Esophagus (tissue), 2 donors: ENCODE results near the gene GLIS1. TPM values are rescaled to one million over a fixed set of nuclear protein-coding genes. Genes with fewer than 3 reads are reported as not detected.

Experiments used
- H3K27ac ChIP-seq, 2 donors: one replicate each; pipeline ENCODE4 v1.5.1; 2013; ENCODE audit warnings: low read depth in 2 of 2, mild to moderate bottlenecking in 2 of 2, inconsistent platforms in 1 of 2, low read length in 1 of 2, moderate library complexity in 1 of 2
- H3K27me3 ChIP-seq, 2 donors: one replicate each; pipeline ENCODE4 v1.6.1; 2013; ENCODE audit warnings: low read length in 2 of 2, control low read depth in 1 of 2, mild to moderate bottlenecking in 1 of 2; ENCODE audit not compliant: insufficient read depth in 2 of 2, control insufficient read depth in 1 of 2
- H3K36me3 ChIP-seq, 2 donors: one replicate each; pipeline ENCODE4 v1.6.1; 2013; ENCODE audit warnings: low read length in 1 of 2; ENCODE audit not compliant: control insufficient read depth in 2 of 2, insufficient read depth in 2 of 2
- H3K4me1 ChIP-seq, 2 donors: one replicate each; pipeline ENCODE4 v1.6.1; 2013; ENCODE audit warnings: low read length in 1 of 2; ENCODE audit not compliant: control insufficient read depth in 2 of 2, insufficient read depth in 2 of 2
- H3K4me3 ChIP-seq, 2 donors: one replicate each; pipeline ENCODE4 v1.5.1; 2013; ENCODE audit warnings: low read length in 2 of 2, mild to moderate bottlenecking in 2 of 2, low read depth in 1 of 2, moderate library complexity in 1 of 2
- H3K9me3 ChIP-seq, 2 donors: one replicate each; pipeline ENCODE4 v1.6.1; 2013; ENCODE audit warnings: mild to moderate bottlenecking in 2 of 2, low read depth in 1 of 2, low read length in 1 of 2, moderate library complexity in 1 of 2; ENCODE audit not compliant: control insufficient read depth in 2 of 2, insufficient read depth in 1 of 2
- WGBS, 2 donors: extraction: QIAGEN DNeasy Blood & Tissue Kit; methylation state at CpG; one replicate each; pipeline ENCODE4 v1.1.7; 2013; 5-methylcytosine and 5-hydroxymethylcytosine counted together
- polyA plus RNA-seq, 2 donors: library from polyadenylated mRNA; stranded (reverse); fragments of 200-250 nt; gene quantifications; one replicate each; pipeline ENCODE4 v1.2.3, GENCODE V29; 2013
- donor health status: healthy with polysubstance abuse.
- donor health status: Bipolar disorder and iron deficiency.

GLIS1 gene
- polyA plus RNA-seq, 2 donors, result 0.18 TPM

DNA sequence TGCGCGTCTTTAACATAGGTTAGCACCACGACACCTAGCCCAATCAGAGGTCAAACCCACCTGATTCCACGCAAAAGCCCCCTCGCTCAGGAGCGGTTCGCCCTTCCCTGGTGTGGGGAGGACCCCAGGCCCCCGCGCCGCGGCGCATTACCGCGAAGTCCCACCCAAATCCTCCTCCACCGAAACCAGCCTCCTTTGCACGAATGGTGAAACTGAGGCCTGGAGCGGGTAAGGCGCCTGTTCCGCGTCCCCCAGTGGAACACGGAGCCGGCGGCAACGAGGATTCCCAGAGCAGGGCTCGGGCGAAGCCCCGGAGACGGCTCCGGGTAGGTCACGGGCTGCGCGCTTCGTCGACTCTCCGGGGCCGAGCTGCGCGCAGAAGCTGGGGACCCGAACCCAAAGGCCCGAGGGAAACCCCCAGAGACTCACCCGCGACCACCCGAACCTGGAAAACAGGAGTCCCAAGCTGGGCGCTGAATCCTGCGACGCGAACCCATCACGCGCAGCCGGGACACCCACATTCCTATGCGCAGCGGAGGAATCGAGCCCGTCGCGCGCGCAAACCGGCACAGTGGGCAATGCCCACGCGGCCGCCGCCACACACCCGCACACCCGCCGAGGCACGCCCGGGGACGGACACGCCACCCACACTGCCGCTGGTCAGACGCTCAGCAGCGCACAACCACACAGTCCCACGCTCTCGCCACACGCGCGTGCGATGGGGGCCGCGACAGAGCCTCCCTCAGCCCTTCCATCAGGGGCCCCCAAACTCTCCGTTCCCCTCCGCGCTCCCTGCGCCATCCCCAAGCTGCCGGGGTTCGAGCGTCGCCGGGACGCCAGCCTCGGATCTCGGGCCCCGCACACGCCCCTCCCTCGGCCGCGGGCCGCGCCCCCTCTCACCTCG lies 507 bp downstream of the GLIS1 start:
- H3K27me3 ChIP-seq, result peaks cover 6 to 22% of the 10 kb centered on the region in 2 donors
- WGBS, 2 donors, result 2 to 3% methylated on average over 92 to 101 of the region's 101 CpGs
- no peaks in the 10 kb centered on the region for H3K9me3 ChIP-seq
- H3K4me1 ChIP-seq, result peaks cover 4 to 10% of the 10 kb centered on the region in 2 donors
- peak overlapping the region; percentile 55 to 63 for H3K4me3 ChIP-seq
- H3K27ac ChIP-seq, result no peak overlapping the region
- no peaks in the 10 kb centered on the region for H3K36me3 ChIP-seq

DNA sequence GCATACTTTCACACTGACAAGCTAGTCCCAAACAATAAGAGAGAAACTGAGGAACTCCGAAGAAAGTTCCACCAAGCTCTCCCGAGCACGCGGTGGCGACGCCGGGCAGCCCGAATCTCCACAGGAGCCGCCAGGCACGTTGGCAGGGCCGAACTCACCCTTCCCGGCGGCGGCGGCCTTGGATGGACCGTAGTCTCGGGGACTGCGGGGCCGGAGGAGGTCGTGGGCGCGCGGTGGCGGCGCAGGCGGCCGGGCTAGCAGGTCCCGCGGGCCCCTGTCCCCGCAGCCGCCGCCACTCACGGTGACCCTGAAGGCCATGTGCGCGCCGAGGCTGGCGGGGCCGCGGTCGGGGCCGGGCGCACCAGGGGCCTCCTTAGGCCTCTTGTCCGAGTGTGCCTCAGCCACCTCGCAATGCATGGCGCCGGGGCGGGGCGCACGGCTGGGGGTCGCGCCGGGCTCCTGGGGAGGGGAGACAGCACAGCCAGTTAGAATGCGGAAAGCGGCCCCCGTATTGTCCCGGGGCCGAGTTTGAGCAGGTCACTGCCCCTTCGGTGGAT lies 1.2 kb downstream of the GLIS1 start:
- Histone ChIP-seq H3K27me3 (peaks cover 6 to 16% of the 10 kb centered on the region in 2 donors), H3K27ac (no peak overlapping the region), H3K9me3 (no peaks in the 10 kb centered on the region), H3K4me3 (peak overlapping the region in 1 of 2 donors; percentile 63), H3K36me3 (no peaks in the 10 kb centered on the region), H3K4me1 (peaks cover 4 to 10% of the 10 kb centered on the region in 2 donors)
- WGBS, 2 donors, result 7 to 8% methylated on average over 45 to 58 of the region's 58 CpGs

DNA sequence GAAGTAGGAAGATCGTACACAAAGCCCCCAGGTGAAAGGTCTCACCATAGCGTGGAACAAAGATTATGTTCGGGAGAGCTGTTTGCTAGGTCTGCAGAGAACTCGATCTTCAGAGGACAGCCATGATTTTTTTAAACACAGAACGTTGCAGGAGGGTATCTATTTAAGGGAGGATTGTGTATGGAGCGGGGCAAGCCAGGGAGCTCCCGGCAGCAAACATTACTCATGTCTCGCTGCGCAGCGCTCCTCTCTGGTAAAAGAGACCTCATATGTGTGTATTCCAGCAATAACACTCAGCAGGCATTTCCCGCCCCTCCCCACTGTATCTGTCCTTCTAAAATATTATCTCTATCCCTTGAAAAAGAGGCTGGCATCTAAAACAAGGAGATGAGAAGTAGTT lies 2.7 kb downstream of the GLIS1 start:
- Histone ChIP-seq H3K27ac (no peak overlapping the region), H3K4me3 (no peak overlapping the region), H3K9me3 (no peaks in the 10 kb centered on the region), H3K36me3 (no peaks in the 10 kb centered on the region), H3K4me1 (peaks cover 4 to 10% of the 10 kb centered on the region in 2 donors), H3K27me3 (peaks cover 6 to 16% of the 10 kb centered on the region in 2 donors)
- WGBS, 2 donors, result 81 to 85% methylated on average over 11 of the region's 11 CpGs

DNA sequence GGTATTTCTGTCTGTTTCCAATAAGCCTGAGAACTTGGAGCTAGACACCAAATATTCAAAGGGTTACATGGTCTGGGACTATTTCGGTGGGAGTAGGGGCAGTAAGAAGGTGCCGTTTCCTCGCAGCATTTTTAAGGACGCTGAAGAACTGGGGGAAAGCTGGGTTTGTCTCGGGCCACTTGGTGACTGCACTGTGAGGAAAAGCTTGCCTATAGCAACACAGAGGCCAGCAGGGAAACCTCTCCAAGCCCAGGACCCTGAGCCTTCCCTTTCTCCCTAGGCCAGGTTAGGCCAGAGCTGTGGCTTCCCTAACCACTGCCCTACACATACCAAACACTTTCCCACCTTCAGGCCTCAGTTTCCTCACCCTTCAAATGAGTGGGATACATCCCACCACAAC lies 3.3 kb downstream of the GLIS1 start:
- 90 to 94% methylated on average over 5 of the region's 5 CpGs for WGBS, 2 donors
- no peak overlapping the region for H3K4me3 ChIP-seq
- H3K4me1 ChIP-seq, result peaks cover 4 to 10% of the 10 kb centered on the region in 2 donors
- H3K27ac ChIP-seq, result no peak overlapping the region
- H3K27me3 ChIP-seq, result peaks cover 6 to 16% of the 10 kb centered on the region in 2 donors
- no peaks in the 10 kb centered on the region for H3K9me3 ChIP-seq
- H3K36me3 ChIP-seq, result no peaks in the 10 kb centered on the region

DNA sequence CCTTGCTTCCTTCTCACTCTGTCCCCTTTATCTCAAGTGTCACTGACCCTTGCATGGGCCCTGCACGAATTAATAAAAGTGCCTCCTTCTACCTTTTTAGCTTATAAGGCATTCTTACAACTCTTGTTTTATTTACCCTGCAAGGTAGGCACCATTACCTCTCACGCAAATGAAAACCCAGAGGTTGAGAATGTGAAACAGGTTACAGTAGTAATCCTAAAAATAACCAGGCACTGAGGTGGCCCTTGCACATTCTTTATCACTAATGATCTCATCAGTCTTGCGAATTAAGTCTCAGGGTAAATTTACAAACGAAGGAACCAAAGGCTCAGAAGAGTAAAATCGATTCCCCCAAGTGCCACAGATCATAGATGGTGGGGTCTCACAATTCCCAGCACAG lies 3.7 kb downstream of the GLIS1 start:
- H3K4me1 ChIP-seq, result peaks cover 4 to 10% of the 10 kb centered on the region in 2 donors
- WGBS, 2 donors, result 77 to 82% methylated on average over 5 of the region's 5 CpGs
- no peaks in the 10 kb centered on the region for H3K9me3 ChIP-seq
- H3K4me3 ChIP-seq, result no peak overlapping the region
- H3K36me3 ChIP-seq, result no peaks in the 10 kb centered on the region
- H3K27ac ChIP-seq, result peak overlapping the region in 1 of 2 donors; percentile 26
- H3K27me3 ChIP-seq, result peaks cover 6 to 16% of the 10 kb centered on the region in 2 donors

DNA sequence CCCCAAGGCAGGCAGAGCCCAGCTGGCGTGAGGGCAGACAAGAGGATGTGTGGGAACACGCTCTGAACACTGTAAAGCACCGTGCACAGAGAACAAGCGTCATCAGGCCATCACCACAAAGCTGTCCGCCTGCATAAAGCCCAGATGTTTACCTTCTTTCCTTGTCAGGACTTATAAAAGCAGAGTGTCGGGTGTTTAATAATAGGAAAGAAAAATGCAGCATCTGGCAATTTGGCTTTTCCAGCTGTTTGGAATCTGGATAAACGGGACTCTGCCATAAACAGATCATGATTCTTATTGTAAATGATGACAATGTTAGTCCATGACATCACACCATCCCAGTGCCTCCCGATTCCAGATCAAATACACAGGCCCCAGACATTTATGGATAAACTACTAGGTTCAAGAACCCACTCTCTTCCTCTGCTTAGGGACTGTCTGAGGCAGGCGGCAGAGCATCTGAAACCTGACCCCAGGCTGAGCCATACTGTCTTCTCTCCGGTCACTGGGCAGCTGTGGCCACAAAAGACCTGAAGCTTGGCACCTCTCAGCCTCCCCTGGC lies 4.2 kb downstream of the GLIS1 start:
- Histone ChIP-seq H3K27ac (peak overlapping the region in 1 of 2 donors; percentile 26), H3K27me3 (peaks cover 6 to 16% of the 10 kb centered on the region in 2 donors)
- WGBS, 2 donors, result 48 to 58% methylated on average over 10 of the region's 10 CpGs

DNA sequence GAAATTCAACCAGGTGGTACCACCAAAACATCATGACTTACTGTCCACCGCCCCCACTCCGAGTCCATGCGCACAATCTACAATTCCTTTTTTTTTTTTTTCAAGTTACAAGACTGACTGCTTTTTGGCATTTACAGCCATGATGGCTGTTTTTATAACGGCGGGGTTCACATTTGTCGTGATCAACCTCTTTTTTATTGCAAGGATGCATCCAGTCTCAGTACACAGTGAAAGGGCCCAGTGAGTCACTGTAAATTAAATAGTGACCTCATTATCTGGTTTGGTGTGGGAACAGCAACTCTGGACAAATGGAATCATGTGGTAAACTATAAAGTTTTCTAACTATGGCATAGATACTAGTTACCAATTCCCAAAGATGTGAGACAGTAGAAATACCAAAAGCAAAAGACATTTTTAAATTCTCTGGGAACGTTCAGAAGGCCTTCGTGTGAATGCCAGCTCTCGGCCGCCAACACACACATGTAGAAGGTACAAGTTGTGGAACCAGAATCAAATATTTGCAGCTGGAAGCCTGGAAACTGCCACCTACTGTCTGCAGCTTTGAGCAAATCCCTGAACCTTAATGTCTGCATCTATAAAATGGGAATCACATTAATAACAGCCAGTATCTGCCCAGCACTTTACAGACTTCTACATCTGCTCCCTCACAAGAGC lies 4.9 kb downstream of the GLIS1 start:
- 81 to 87% methylated on average over 10 of the region's 10 CpGs for WGBS, 2 donors
- Histone ChIP-seq H3K27ac (no peak overlapping the region), H3K36me3 (no peaks in the 10 kb centered on the region), H3K27me3 (peaks cover 6 to 16% of the 10 kb centered on the region in 2 donors), H3K4me3 (no peak overlapping the region), H3K4me1 (peaks cover 4 to 10% of the 10 kb centered on the region in 2 donors), H3K9me3 (no peaks in the 10 kb centered on the region)

More for the DNA sequence above, 4.2 kb downstream of the GLIS1 start:
- Histone ChIP-seq H3K36me3 (no peaks in the 10 kb centered on the region), H3K9me3 (no peaks in the 10 kb centered on the region), H3K4me1 (peaks cover 4 to 10% of the 10 kb centered on the region in 2 donors), H3K4me3 (no peak overlapping the region)

DNA sequence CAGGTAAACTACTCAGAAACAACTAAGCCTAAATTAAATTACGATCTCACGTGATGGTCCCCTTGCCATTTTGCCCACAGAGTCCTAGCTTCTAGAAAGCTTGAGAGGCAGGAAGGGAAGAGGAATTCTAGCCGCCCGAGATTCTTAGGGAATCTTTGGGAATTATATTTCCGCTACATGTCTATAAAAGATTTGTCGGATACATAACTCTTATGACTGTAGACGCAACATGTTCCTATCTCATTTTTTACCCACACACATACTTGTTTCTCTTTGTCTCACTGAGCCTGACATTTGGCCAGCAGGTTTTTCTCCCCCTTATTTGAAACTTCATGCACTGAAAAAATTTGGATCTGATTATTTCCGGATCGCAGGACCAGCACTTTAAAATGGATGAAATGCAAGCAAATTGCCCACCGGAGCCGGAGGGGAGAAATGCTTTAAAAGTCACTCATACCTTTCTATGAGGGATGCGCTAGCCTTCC lies 5.5 kb downstream of the GLIS1 start:
- no peak overlapping the region for H3K4me3 ChIP-seq
- H3K36me3 ChIP-seq, result no peaks in the 10 kb centered on the region
- H3K4me1 ChIP-seq, result peaks cover 4 to 7% of the 10 kb centered on the region in 2 donors
- WGBS, 2 donors, result 90 to 91% methylated on average over 12 of the region's 12 CpGs
- peaks cover 5 to 12% of the 10 kb centered on the region in 2 donors for H3K27me3 ChIP-seq
- no peak overlapping the region for H3K27ac ChIP-seq
- no peaks in the 10 kb centered on the region for H3K9me3 ChIP-seq

DNA sequence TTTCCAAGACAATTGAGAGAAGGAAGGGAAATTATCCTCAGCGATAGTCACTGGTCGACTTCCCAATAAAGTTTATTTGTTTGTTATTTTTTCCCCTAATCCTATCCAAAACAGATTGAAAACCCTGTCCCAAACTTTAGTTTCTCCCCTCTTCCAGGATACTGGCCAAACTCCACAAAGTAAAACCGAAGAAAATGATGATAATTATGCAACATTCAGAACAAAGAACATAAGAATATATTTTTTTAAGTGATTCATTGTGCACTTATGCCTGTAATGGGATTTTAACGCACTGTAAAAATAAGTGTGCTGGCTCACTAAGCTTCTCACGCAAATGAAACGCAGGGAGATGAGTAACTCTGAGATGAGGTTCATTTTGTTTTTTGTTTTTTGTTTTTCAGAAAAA lies 6.0 kb downstream of the GLIS1 start:
- peaks cover 1 to 4% of the 10 kb centered on the region in 2 donors for H3K4me1 ChIP-seq
- H3K27me3 ChIP-seq, result peaks cover 3 to 11% of the 10 kb centered on the region in 2 donors
- no peaks in the 10 kb centered on the region for H3K9me3 ChIP-seq
- H3K4me3 ChIP-seq, result no peak overlapping the region
- no peaks in the 10 kb centered on the region for H3K36me3 ChIP-seq
- 49 to 63% methylated on average over 6 of the region's 6 CpGs for WGBS, 2 donors
- no peak overlapping the region for H3K27ac ChIP-seq
